LNCaP clone FGC (cell line): ENCODE data around the gene OSCP1.

Experiments used
- DNase-seq: peaks from one replicate; pipeline ENCODE4 v3.0.0-alpha.2; 2011; ENCODE audit warnings: low read depth
- H3K4me3 ChIP-seq: 2 replicates; pipeline ENCODE4 v1.5.1; 2011; ENCODE audit warnings: mild to moderate bottlenecking, low read depth, low read length, control low read depth
- CTCF ChIP-seq: IDR thresholded peaks from 2 replicates; pipeline ENCODE4 v1.5.1; 2012; ENCODE audit warnings: mild to moderate bottlenecking; ENCODE audit not compliant: control insufficient read depth, insufficient read depth; ENCODE audit errors: extremely low read depth

OSCP1 gene

GRCh38 chr1:36397083-36397377 is 53.2 kb downstream of the OSCP1 start:
- no peak for TF ChIP-seq CTCF
- H3K4me3 ChIP-seq, result peak overlapping the region; percentile 94
- no peak for DNase-seq

- DNase-seq, result no peak
- no peak for TF ChIP-seq CTCF
- no peak overlapping the region; the same call in 1 of the 2 replicates for H3K4me3 ChIP-seq
These were observed 53.9 kb downstream of the OSCP1 start for GRCh38 chr1:36396359-36396758.

GRCh38 chr1:36393686-36394085 is 56.6 kb downstream of the OSCP1 start:
- TF ChIP-seq CTCF, result no peak
- no peak for DNase-seq
- no peak overlapping the region for H3K4me3 ChIP-seq

GRCh38 chr1:36392836-36393235 is 57.4 kb downstream of the OSCP1 start:
- H3K4me3 ChIP-seq, result no peak overlapping the region
- no peak for DNase-seq
- no peak for TF ChIP-seq CTCF

GRCh38 chr1:36391271-36391670 is 59.0 kb downstream of the OSCP1 start:
- no peak overlapping the region for H3K4me3 ChIP-seq
- DNase-seq, result no peak
- no peak for TF ChIP-seq CTCF

- no peak overlapping the region for H3K4me3 ChIP-seq
- DNase-seq, result no peak
- TF ChIP-seq CTCF, result no peak
These were observed 59.8 kb downstream of the OSCP1 start for GRCh38 chr1:36390411-36390810.

GRCh38 chr1:36389999-36390398 is 60.3 kb downstream of the OSCP1 start:
- no peak for TF ChIP-seq CTCF
- H3K4me3 ChIP-seq, result no peak overlapping the region
- no peak for DNase-seq
